ENCODE results near the gene NTMT2. TPM values are rescaled to one million over a fixed set of nuclear protein-coding genes. Genes with fewer than 3 reads are reported as not detected.

Gene NTMT2
- polyA plus RNA-seq, 1 donor from 2014 or later, result 0.27 TPM

DNA sequence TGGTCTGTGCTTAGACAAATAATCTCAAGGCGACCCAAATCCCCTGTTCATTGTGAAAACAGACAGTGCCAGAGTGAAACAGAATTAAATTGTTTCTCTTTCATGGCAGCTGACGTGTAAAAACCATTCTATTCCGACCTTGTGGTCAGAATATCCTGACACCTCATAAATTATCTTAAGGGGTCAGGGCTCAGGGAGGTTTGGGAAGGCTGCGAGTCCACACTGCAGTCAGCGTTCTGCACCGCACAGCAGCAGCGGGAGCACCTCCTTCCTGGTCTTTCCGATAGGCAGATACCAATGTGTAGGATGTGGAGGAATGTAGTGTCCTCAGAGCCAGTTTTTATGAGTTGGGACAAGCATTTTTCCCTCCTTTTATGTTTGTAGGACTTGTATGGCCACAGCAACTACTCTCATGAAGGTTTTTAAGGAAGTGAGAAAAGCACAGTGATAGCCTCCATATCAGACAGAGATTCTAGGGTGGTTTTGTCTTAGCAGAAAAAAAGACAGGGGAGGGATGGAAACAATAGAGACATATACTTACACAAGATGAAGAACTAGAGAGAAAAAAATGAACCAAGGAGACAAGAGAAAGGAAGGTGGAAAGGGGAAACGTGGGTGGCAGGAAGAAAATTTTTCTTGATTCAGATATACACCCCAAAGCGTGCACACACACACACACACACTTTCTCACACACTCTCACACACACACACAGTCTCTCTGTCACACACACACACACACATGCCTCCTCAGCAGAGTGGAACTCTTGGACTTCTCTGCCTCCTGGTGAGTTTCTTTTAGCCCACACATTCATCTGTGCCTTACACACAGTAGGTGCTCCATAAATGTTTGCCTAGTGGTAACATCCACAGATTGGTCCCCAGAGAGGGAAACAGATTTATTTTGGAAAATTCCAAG is 68.6 kb downstream of the NTMT2 start:
- H3K36me3 ChIP-seq (ENCODE audit: insufficient read depth, low read length), result no peaks in the 10 kb centered on the region
- H3K9me2 ChIP-seq (ENCODE audit: insufficient read depth, low read length), result no peaks in the 10 kb centered on the region
- no peaks in the 10 kb centered on the region for H3K27me3 ChIP-seq (ENCODE audit: insufficient read depth, low read depth, low read length)
- no peaks in the 10 kb centered on the region for H4K20me1 ChIP-seq (ENCODE audit: insufficient read depth)
- no peaks in the 10 kb centered on the region for H3F3A ChIP-seq (ENCODE audit: insufficient read depth, low read length, poor library complexity, severe bottlenecking)
- H3K9ac ChIP-seq (ENCODE audit: low read length), result no peak overlapping the region
- no peak for TF ChIP-seq POLR2AphosphoS5 (IDR thresholded peaks at IDR 0.05)
- TF ChIP-seq EZH2 (IDR thresholded peaks at IDR 0.05; ENCODE audit: borderline replicate concordance, insufficient read depth, low read length, poor library complexity, severe bottlenecking), result no peak
- no peak for TF ChIP-seq EP300 (conservative IDR thresholded peaks at IDR 0.05; ENCODE audit: poor library complexity, severe bottlenecking)
- TF ChIP-seq RAD21 (conservative IDR thresholded peaks at IDR 0.05), result no peak
- TF ChIP-seq, protein P1, sequence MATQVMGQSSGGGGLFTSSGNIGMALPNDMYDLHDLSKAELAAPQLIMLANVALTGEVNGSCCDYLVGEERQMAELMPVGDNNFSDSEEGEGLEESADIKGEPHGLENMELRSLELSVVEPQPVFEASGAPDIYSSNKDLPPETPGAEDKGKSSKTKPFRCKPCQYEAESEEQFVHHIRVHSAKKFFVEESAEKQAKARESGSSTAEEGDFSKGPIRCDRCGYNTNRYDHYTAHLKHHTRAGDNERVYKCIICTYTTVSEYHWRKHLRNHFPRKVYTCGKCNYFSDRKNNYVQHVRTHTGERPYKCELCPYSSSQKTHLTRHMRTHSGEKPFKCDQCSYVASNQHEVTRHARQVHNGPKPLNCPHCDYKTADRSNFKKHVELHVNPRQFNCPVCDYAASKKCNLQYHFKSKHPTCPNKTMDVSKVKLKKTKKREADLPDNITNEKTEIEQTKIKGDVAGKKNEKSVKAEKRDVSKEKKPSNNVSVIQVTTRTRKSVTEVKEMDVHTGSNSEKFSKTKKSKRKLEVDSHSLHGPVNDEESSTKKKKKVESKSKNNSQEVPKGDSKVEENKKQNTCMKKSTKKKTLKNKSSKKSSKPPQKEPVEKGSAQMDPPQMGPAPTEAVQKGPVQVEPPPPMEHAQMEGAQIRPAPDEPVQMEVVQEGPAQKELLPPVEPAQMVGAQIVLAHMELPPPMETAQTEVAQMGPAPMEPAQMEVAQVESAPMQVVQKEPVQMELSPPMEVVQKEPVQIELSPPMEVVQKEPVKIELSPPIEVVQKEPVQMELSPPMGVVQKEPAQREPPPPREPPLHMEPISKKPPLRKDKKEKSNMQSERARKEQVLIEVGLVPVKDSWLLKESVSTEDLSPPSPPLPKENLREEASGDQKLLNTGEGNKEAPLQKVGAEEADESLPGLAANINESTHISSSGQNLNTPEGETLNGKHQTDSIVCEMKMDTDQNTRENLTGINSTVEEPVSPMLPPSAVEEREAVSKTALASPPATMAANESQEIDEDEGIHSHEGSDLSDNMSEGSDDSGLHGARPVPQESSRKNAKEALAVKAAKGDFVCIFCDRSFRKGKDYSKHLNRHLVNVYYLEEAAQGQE (IDR thresholded peaks at IDR 0.05; ENCODE audit: borderline replicate concordance), result no peak
- no peak for TF ChIP-seq SMC3 (conservative IDR thresholded peaks at IDR 0.05; ENCODE audit: poor library complexity)
- H3K27ac ChIP-seq (ENCODE audit: low read length), result no peak overlapping the region
- H3K79me2 ChIP-seq (replicated peaks; ENCODE audit: insufficient read depth, low read length), result no peaks in the 10 kb centered on the region
- no peak overlapping the region for H3K4me2 ChIP-seq (ENCODE audit: low read length)
- no peak overlapping the region for H2AFZ ChIP-seq (ENCODE audit: low read depth, low read length)
- H3K9me3 ChIP-seq (ENCODE audit: low read length), result no peaks in the 10 kb centered on the region
- H3K4me3 ChIP-seq (ENCODE audit: low read length), result no peak overlapping the region

DNA sequence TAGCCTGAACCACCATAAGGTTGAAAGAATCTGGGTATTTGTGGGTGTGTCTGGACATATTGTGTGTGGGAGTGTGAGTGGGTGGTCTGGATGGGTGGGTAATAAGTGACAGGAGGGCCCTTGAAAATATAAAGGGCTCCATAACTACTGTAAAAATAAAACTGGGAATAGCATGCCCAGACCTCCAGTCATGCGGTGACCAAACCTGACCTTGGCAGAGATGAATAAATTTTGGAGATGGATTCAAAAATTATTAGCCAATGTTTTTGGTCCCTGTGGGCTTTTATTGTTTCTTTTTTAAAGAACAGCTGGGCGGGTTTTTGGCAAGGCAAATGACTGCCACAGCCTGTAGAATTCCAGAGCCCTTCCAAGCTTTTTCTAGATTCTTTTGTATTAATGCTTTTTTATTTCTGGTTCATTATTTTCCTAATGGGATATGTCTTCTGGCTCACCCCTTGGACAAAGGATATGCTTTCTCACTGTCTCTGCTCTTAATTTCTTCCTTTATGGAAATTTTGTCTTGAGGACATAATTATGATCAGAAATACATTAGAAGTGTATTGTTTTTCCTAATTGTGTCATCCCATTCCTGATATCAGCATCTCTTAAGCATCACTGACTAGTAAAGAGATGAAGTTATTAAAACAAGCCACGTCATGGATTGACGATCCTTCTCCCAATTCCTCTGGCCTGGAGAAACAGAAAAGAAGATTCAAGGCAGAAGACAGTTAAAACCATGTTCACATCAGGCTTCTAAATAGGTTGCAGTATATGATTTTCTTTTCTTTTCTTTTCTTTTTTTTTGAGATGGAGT is 69.5 kb downstream of the NTMT2 start:
- Histone ChIP-seq H2AFZ (ENCODE audit: low read depth, low read length) (no peak overlapping the region), H3K36me3 (ENCODE audit: insufficient read depth, low read length) (no peaks in the 10 kb centered on the region), H3K9me3 (ENCODE audit: low read length) (no peaks in the 10 kb centered on the region), H3K4me2 (ENCODE audit: low read length) (no peak overlapping the region), H3K79me2 (replicated peaks; ENCODE audit: insufficient read depth, low read length) (no peaks in the 10 kb centered on the region), H3K4me3 (ENCODE audit: low read length) (no peak overlapping the region), H3K27me3 (ENCODE audit: insufficient read depth, low read depth, low read length) (no peaks in the 10 kb centered on the region), H3K9ac (ENCODE audit: low read length) (no peak overlapping the region), H3K9me2 (ENCODE audit: insufficient read depth, low read length) (no peaks in the 10 kb centered on the region), H4K20me1 (ENCODE audit: insufficient read depth) (no peaks in the 10 kb centered on the region), H3F3A (ENCODE audit: insufficient read depth, low read length, poor library complexity, severe bottlenecking) (no peaks in the 10 kb centered on the region), H3K27ac (ENCODE audit: low read length) (no peak overlapping the region)
- TF ChIP-seq, protein P2, sequence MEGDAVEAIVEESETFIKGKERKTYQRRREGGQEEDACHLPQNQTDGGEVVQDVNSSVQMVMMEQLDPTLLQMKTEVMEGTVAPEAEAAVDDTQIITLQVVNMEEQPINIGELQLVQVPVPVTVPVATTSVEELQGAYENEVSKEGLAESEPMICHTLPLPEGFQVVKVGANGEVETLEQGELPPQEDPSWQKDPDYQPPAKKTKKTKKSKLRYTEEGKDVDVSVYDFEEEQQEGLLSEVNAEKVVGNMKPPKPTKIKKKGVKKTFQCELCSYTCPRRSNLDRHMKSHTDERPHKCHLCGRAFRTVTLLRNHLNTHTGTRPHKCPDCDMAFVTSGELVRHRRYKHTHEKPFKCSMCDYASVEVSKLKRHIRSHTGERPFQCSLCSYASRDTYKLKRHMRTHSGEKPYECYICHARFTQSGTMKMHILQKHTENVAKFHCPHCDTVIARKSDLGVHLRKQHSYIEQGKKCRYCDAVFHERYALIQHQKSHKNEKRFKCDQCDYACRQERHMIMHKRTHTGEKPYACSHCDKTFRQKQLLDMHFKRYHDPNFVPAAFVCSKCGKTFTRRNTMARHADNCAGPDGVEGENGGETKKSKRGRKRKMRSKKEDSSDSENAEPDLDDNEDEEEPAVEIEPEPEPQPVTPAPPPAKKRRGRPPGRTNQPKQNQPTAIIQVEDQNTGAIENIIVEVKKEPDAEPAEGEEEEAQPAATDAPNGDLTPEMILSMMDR (IDR thresholded peaks at IDR 0.05; ENCODE audit: poor library complexity, severe bottlenecking), result no peak
- TF ChIP-seq EP300 (conservative IDR thresholded peaks at IDR 0.05; ENCODE audit: poor library complexity, severe bottlenecking) (no peak), TAF1 (IDR thresholded peaks at IDR 0.05; ENCODE audit: low read depth) (no peak), POLR2AphosphoS5 (IDR thresholded peaks at IDR 0.05) (no peak), SMC3 (conservative IDR thresholded peaks at IDR 0.05; ENCODE audit: poor library complexity) (no peak), RAD21 (conservative IDR thresholded peaks at IDR 0.05) (no peak), EZH2 (IDR thresholded peaks at IDR 0.05; ENCODE audit: borderline replicate concordance, insufficient read depth, low read length, poor library complexity, severe bottlenecking) (no peak), MXI1 (conservative IDR thresholded peaks at IDR 0.05; ENCODE audit: poor library complexity, severe bottlenecking) (no peak)
- TF ChIP-seq, protein P1 (IDR thresholded peaks at IDR 0.05; ENCODE audit: borderline replicate concordance), result no peak
